ENCODE data around the gene IFIT1.

DNA sequence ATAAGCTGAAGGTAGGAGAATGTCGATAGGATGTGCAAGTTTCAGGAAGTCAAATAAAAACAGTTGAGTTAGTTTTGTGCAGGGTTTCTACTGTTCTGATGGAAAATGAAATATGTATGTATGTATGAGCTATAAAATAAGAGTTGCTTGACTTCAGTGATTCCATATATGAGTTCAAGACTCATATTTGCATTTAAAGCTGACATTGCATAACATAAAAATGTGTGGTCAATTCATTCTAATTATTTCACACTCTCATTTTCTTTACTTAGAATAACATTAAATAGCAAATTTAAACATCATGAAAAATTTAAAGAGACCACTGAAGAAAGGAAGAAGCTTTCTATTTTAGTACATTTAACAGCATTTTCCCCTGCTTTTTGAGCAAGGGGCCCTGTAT is 59.8 kb downstream of the IFIT1 start:
- TF ChIP-seq, protein P1, sequence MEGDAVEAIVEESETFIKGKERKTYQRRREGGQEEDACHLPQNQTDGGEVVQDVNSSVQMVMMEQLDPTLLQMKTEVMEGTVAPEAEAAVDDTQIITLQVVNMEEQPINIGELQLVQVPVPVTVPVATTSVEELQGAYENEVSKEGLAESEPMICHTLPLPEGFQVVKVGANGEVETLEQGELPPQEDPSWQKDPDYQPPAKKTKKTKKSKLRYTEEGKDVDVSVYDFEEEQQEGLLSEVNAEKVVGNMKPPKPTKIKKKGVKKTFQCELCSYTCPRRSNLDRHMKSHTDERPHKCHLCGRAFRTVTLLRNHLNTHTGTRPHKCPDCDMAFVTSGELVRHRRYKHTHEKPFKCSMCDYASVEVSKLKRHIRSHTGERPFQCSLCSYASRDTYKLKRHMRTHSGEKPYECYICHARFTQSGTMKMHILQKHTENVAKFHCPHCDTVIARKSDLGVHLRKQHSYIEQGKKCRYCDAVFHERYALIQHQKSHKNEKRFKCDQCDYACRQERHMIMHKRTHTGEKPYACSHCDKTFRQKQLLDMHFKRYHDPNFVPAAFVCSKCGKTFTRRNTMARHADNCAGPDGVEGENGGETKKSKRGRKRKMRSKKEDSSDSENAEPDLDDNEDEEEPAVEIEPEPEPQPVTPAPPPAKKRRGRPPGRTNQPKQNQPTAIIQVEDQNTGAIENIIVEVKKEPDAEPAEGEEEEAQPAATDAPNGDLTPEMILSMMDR (conservative IDR thresholded peaks at IDR 0.05; ENCODE audit: low read depth in 2 of 2) = no peak
- TF ChIP-seq EZH2 (IDR thresholded peaks at IDR 0.05; ENCODE audit: low read depth, unreplicated experiment) (no peak), CREB1 (CRISPR knock-in tag; IDR thresholded peaks at IDR 0.05; ENCODE audit: low read depth) (no peak), EZH2phosphoT487 (IDR thresholded peaks at IDR 0.05; ENCODE audit: unreplicated experiment) (no peak), NANOG (IDR thresholded peaks at IDR 0.05; ENCODE audit: borderline replicate concordance) (no peak), POLR2AphosphoS5 (IDR thresholded peaks at IDR 0.05; ENCODE audit: low read depth) (no peak), ZNF114 (CRISPR knock-in tag; IDR thresholded peaks at IDR 0.05) (no peak), ZNF331 (CRISPR knock-in tag; IDR thresholded peaks at IDR 0.05; ENCODE audit: low read depth) (no peak), JUNB (IDR thresholded peaks at IDR 0.05; ENCODE audit: unreplicated experiment) (no peak)
- TF ChIP-seq, protein P2, sequence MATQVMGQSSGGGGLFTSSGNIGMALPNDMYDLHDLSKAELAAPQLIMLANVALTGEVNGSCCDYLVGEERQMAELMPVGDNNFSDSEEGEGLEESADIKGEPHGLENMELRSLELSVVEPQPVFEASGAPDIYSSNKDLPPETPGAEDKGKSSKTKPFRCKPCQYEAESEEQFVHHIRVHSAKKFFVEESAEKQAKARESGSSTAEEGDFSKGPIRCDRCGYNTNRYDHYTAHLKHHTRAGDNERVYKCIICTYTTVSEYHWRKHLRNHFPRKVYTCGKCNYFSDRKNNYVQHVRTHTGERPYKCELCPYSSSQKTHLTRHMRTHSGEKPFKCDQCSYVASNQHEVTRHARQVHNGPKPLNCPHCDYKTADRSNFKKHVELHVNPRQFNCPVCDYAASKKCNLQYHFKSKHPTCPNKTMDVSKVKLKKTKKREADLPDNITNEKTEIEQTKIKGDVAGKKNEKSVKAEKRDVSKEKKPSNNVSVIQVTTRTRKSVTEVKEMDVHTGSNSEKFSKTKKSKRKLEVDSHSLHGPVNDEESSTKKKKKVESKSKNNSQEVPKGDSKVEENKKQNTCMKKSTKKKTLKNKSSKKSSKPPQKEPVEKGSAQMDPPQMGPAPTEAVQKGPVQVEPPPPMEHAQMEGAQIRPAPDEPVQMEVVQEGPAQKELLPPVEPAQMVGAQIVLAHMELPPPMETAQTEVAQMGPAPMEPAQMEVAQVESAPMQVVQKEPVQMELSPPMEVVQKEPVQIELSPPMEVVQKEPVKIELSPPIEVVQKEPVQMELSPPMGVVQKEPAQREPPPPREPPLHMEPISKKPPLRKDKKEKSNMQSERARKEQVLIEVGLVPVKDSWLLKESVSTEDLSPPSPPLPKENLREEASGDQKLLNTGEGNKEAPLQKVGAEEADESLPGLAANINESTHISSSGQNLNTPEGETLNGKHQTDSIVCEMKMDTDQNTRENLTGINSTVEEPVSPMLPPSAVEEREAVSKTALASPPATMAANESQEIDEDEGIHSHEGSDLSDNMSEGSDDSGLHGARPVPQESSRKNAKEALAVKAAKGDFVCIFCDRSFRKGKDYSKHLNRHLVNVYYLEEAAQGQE (IDR thresholded peaks at IDR 0.05; ENCODE audit: unreplicated experiment) = no peak
- TF ChIP-seq, protein P3, sequence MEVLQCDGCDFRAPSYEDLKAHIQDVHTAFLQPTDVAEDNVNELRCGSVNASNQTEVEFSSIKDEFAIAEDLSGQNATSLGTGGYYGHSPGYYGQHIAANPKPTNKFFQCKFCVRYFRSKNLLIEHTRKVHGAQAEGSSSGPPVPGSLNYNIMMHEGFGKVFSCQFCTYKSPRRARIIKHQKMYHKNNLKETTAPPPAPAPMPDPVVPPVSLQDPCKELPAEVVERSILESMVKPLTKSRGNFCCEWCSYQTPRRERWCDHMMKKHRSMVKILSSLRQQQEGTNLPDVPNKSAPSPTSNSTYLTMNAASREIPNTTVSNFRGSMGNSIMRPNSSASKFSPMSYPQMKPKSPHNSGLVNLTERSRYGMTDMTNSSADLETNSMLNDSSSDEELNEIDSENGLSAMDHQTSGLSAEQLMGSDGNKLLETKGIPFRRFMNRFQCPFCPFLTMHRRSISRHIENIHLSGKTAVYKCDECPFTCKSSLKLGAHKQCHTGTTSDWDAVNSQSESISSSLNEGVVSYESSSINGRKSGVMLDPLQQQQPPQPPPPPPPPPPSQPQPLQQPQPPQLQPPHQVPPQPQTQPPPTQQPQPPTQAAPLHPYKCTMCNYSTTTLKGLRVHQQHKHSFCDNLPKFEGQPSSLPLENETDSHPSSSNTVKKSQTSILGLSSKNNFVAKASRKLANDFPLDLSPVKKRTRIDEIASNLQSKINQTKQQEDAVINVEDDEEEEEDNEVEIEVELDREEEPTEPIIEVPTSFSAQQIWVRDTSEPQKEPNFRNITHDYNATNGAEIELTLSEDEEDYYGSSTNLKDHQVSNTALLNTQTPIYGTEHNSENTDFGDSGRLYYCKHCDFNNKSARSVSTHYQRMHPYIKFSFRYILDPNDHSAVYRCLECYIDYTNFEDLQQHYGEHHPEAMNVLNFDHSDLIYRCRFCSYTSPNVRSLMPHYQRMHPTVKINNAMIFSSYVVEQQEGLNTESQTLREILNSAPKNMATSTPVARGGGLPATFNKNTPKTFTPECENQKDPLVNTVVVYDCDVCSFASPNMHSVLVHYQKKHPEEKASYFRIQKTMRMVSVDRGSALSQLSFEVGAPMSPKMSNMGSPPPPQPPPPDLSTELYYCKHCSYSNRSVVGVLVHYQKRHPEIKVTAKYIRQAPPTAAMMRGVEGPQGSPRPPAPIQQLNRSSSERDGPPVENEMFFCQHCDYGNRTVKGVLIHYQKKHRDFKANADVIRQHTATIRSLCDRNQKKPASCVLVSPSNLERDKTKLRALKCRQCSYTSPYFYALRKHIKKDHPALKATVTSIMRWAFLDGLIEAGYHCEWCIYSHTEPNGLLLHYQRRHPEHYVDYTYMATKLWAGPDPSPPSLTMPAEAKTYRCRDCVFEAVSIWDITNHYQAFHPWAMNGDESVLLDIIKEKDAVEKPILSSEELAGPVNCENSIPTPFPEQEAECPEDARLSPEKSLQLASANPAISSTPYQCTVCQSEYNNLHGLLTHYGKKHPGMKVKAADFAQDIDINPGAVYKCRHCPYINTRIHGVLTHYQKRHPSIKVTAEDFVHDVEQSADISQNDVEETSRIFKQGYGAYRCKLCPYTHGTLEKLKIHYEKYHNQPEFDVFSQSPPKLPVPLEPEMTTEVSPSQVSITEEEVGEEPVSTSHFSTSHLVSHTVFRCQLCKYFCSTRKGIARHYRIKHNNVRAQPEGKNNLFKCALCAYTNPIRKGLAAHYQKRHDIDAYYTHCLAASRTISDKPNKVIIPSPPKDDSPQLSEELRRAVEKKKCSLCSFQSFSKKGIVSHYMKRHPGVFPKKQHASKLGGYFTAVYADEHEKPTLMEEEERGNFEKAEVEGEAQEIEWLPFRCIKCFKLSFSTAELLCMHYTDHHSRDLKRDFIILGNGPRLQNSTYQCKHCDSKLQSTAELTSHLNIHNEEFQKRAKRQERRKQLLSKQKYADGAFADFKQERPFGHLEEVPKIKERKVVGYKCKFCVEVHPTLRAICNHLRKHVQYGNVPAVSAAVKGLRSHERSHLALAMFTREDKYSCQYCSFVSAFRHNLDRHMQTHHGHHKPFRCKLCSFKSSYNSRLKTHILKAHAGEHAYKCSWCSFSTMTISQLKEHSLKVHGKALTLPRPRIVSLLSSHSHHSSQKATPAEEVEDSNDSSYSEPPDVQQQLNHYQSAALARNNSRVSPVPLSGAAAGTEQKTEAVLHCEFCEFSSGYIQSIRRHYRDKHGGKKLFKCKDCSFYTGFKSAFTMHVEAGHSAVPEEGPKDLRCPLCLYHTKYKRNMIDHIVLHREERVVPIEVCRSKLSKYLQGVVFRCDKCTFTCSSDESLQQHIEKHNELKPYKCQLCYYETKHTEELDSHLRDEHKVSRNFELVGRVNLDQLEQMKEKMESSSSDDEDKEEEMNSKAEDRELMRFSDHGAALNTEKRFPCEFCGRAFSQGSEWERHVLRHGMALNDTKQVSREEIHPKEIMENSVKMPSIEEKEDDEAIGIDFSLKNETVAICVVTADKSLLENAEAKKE (CRISPR knock-in tag; IDR thresholded peaks at IDR 0.05) = no peak
- TF ChIP-seq, protein P4, sequence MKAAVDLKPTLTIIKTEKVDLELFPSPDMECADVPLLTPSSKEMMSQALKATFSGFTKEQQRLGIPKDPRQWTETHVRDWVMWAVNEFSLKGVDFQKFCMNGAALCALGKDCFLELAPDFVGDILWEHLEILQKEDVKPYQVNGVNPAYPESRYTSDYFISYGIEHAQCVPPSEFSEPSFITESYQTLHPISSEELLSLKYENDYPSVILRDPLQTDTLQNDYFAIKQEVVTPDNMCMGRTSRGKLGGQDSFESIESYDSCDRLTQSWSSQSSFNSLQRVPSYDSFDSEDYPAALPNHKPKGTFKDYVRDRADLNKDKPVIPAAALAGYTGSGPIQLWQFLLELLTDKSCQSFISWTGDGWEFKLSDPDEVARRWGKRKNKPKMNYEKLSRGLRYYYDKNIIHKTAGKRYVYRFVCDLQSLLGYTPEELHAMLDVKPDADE (IDR thresholded peaks at IDR 0.05) = no peak
